NCI-H69 (cell line): Measurements from ENCODE around the gene CISD3.

Source experiments
- DNase-seq: peaks from one replicate; lab custom pipeline; 2025; lab: John Stamatoyannopoulos, UW

CISD3 gene, protein sequence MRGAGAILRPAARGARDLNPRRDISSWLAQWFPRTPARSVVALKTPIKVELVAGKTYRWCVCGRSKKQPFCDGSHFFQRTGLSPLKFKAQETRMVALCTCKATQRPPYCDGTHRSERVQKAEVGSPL

DNA sequence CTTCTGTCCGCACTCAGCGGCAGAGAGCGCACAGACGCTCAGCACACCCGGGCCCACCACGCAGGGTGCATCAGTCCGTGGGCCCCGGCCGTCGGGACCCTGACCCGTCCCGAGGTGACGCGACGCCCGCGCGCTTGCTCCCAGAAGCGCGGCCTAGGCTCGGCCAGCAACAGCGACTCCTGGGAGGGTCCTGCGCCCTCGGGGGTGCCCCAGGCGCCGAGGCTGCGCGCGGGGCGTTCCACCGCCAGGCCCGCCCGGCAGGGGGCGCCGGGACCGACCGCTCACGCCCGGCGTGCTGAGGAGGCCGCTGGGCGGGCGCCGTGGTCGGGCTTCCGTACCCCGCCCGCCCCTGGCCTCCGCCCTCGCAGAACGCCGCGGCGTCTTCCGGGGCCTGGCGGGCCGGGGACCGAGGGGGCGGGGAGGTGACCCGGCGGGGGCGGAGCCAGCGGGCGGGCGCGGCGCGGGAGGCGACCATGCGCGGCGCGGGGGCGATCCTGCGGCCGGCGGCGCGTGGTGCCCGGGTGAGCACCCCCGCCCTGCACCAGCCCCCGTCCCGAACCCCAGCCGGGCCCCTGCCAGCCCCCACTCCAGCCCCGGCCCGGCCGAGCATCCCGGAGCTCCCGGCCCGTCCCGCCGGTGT, at the start of gene CISD3:
CISD3 (plus strand) TSS at position 456 of the 640 bp plus-strand sequence; CDS start at position 474, 18 bp downstream.
- peak; percentile 95 for DNase-seq

DNA sequence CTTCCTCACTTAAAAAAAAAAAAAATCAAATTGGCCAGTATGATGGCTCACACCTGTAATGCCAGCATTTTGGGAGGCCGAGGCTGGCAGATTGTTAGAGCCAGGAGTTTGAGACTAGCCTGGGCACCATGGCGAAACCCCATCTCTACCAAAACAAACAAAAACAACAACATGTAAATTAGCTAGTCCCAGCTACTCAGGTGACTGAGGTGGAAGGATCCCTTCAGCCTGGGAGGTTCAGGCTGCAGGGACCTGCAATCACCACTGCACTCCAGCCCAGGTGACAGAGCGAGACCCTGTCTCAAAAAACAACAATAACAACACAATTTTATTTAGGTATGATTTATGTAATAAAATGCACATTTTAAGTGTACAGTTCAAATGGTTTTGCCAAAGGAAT, 49.0 kb upstream of the CISD3 start:
- DNase-seq = no peak

DNA sequence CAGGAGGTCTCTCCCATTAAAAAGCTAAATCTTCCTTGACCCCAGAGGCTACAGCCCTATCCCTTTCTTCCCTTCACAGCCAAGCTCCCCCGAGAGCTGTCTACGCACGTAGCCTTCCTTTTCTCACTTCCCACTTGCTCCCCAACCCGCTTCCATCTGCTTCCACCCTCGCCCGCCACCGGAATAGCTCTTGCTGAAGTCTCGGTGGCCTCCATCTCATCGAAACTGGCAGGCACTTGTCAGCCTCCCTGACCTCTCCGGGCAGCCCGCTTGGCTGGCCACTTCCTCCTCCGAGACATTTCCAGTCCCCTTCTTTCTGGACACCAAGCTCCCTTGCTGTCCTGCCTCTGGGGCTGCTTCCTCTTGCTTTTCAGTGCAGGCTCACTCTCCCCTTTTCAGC, 44.6 kb upstream of the CISD3 start:
- no peak for DNase-seq

DNA sequence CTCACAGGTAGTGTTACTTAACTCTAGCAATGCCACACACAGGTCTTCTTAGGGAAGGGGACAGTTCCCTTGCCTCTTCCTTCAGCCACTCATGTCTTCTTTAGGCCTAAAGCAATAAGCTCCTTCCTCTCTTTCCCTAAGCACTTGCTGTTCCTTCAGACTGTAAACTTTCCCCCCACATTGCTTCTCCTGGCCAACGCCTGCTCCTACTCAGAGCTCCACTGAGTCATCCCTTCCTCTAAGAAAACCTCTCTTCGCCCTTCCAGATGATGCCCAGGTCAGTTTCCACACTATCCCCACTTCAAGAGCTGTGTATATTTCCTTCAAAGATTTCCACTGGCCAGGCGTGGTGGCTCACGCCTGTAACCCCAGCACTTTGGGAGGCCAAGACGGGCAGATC, 42.9 kb upstream of the CISD3 start:
- no peak for DNase-seq

DNA sequence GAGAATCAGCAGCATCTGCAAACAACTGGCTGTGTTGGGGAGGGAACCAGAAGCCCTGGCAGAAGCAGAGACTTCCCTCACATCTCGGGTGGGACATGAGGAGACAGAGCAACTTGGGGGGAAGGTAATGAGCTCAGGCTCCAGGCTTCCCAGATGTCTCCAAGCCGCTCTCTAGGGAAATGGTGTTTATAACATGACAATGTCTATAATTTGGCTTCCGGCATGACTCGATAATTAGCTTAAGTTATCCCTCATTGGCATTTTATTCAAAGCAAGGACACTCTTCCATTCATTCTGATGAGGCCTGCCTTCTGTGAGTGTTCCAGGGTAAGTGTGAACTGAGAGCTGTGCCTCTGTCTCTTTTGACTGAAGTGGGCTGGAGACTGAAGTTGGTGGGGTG, 39.8 kb upstream of the CISD3 start:
- peak; percentile 76 for DNase-seq

DNA sequence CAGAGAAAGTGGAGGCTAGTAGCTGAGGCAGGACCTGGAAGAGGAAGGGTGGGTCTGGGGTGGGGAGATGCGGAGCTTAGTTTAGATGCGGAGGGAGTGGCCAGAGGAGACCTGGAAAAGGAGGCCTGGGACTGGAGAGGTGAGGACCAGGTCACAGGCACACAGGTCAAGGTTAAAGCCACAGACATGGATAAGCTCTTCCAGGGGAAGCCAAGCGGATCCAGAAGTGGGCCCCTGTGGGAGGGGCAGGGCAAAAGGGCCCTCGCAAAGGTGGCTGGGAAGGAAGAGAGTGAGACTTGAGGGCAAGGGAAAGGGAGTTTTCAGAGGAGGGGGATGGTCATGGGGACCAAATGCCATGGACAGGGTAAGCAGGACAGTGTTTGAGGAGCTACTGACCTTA, 39.0 kb upstream of the CISD3 start:
- no peak for DNase-seq

DNA sequence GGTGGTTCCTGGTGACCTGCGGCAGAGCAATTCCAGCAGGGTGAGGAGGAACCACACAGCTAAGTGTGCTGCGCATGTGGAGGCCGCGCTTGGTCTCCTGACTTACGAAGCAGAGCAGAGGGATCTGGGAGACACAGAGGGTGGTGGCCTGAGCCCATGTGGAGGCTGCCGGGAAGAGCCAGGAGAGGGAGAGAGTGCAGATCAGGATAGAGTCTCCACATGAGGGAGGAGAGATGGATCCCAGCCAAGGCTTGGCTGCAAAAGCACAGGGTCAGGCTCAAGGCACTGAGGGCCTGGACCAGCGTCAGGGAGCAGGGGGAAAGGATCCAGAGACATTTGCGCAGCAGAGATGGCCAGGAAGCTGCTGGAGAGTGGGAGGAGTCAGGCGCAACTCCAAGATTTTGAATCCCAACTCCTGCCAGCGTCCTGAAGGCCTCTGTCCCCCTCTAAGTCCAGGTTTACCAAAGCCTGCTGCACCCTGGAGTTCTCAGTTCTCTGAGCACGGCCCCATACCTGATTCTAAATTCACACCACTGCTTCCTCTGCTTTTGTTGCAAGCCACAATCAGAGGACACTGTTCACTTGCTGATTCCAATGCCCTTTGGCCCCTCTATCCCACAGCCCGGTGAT, 36.3 kb upstream of the CISD3 start:
- DNase-seq = no peak

DNA sequence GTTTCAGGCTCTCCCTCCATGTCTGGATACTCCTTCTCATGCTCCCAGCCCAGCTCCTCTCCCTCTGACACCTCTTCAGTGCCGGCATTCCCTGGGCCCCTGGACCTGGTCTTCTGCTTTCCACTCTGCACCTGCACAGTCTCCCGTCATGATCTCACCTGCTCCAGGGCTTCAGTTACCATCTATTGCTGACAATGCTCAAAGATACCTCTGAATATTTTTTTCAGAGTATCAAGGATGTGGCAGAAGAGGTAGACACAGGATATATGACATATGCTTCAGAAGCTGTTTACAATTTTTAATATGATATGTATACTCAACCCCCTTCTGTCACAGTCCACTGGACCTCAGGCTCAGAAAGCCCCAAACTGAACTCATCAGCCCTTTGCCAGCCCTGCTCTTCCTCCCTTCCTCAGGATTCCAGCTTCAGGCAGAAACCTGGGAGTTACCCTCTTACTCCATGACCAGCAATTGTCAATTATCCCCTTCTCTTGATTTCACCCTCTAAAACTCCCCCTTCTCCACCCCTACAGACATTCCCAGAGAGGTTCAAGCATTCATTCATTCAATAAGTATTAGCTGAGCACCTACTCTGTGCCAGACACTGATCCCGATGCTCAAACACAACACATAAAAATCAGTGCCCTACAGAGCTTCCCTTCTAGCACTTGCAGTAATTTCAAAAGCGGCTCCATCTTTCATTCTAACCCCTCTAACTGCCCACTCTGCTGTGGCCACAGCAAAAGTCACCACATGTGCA, 32.9 kb upstream of the CISD3 start:
- no peak for DNase-seq

DNA sequence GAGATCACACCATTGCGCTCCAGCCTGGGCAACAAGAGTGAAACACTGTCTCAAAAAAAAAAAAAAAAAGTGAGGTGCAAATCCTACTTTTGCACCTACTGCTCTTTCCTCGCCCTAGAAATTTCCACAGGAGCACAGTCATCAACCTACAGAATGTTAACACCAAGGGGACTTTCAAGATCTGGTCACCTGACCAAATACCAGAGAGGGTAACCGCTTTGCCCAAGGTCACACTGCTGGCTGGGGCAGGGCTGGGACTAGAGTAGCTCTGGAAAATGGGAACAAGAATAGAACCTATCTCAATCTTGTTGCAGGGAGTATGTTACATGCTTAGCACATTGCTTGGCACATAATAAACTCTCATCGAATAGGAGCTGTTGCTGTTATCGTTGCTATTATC, 31.4 kb upstream of the CISD3 start:
- no peak for DNase-seq

DNA sequence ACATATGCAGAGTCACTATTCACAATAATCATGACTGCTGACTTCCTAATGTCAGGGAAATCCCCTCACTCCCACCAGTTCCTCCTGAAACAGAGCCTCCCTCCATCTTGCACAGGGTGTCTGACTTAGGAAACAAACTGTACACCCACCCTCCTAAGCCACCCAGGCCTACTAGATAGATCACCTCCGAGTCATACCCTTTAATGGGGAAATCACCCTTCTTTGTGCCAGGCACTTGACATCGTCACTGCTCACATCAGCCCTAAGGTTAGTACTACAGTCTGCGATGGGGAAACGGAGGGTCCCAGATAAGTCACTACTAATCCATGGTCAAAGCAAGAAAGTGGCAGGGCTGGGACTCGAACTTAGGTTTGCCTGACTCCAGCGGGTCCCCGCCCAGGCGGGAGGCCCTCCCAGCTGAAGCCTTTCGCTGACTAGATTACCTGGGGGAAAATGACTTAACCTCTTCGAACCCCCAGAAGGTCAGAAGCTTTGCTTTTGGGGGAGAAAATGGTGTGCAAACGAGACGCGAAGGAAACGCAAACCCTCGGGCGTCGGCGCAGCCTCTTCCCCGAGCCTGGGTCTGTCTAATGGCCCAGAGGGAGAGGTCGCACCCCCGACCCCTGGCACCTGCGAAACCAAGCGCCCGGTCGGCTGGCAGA, 28.5 kb upstream of the CISD3 start:
- DNase-seq = peak; percentile 74

DNA sequence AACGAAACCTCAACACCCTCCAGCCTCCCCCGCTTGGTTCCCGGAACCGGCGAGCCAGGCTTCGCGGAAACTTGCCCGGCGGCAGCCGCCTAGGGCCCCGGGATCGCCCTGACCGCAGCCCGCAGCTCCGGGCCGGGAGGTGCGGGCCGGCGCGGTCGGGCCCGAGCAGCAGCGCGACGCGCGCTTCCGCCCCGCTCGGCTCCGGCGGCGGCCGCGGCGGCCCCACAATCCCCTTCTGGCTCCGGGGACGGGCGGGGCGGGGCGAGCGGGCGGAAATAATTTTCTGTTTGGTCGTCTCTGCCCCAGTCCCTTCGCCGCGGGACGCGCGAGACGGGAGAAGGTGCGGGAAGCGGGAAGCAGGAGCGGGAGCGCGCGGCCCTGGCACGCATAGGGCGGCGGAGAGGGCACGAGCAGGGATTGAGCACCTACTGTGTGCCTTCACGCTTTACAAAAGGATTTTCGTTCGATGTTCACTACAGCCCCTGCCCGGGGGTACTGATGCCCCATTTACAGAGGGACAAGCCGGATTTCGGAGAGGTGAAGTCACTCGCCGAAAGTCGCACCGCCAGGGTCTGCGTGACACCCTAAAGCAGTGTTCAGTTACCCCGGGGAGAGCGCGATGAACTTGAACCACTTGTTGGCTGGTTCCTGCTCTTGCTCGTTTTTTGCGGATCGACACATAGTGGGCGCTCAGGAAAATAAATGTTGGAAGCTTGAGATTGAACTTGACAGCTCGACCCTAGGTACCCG, 27.8 kb upstream of the CISD3 start:
- peak; percentile 94 for DNase-seq

DNA sequence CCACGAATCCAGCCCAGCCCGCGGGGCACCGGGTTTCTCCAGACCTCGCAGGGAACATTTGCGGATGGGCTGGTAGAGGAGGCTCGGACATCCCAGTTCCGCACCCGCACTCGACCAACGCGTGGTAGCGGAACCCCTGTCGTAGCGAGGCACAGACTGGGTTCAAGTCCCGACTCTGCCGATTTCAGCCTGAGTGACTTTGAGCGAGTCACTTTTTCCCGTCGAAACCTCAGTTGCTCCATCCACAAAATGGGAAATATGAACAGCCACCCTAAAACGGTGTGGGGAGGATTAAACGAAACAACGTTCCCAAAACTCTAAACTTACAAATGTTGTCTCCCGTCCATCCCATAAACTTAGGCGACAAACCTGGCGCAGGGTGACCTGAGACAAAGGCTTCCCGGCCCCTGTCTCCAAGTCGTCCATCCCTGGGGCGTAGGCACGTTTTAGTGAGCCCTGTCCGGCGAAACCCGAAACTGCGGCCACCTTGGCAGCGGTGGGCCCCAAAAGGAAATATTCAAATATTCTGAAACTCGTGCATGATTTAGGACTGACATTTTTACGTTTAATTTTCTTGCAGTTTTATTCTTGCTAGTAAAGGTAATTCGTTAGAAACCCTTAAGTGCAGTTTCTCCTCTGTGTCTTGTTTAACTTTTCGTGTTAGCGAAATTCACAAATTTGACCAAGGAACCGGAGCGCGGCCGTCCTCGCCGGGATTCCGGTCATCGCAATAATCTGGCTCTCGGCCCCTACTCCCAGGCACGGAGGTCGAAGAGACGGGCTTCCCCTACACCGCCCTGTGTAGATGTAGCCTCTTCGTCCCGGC, 27.0 kb upstream of the CISD3 start:
- DNase-seq = peak; percentile 52

DNA sequence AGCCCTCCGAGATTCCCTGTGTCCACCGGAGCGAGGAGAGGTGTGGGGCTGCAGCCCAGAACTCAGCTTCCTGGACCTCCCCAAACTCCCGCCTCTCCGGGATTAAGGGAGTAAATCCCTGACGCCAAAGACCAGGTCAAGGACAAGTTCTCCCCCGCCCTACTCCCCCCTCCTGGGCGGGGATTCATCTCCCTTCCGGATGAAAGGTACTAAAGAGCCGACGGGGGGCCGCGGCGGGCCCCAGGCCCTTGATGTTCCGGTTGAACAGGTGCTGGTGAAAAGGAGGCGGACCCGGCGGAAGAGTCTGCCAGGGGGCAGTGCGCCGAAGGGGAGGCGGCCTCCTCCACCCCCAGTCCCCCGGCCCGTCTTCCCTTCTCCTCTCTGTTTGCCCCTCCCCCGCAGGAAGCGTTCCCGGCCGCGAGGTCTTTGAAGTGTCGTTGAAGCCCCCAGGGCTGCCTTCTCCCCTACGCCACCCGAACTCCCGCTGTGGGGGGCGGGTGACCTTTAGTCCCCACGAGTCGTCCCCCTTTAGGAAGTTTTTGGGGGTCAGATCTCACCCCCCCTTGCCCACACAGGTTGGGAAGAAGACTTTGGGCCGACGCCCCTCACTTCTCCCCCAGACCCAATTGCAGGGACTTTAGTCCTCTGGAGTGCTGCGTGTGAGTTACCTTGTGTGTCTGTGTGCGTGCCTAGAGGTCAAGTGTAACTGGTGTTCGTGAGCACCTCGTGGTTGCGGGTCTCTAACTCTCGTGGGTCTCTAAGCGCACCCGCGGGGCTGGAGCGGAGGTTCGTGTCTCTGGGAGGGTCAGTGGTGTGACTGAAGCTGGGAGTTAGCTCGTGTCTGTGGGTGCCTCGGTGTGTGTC, 26.2 kb upstream of the CISD3 start:
- peak; percentile 98 for DNase-seq

DNA sequence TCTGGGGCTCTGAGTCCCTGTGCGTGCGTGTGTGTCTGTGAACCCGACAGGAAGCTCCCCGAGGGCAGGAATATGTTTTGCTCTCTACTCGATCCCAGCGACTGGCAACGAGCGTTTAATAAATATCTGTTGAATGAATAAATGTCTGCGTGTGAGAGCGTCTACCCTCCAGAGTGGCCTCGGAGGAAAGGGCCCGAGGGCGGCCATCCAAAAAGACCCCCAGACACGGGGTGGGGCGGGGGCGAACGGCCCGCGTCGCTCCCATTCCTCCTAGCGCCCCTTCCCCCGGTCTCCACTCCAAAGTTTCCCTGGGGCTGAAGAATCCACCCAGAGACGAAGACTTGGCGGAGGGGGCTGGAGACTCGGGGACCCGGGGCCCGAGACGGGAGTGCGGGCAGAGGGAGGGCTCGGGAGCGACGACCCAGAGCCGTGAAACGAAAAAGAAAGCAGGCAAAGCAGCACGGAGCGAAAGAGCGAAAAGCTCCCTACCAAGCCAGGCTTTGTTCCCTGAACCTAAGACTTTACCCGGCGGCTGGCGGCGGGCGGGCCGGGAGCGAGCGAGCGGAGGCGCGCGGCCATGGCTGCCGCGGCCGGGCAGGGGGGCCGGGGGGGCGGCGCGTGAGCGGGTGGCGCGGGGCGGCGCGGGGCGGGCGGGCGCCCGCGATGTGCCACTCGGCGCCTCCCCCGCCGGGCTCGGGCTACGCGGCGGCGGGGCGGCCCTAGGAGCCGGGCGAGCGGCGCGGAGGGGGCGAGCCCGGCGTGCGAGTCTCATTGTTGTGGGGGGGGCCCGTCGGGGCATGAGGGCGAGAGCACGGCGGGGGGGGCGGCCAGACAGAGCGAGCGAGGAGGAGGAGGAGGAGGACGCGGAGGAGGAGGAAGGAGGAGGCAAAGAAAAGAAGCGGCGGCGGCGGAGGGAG, 25.3 kb upstream of the CISD3 start, which contains the start of gene MLLT6:
MLLT6 (plus strand) TSS at position 668 of the 917 bp plus-strand sequence. CDS start 360 bp downstream, outside the sequence.
- peak; percentile 94 for DNase-seq

DNA sequence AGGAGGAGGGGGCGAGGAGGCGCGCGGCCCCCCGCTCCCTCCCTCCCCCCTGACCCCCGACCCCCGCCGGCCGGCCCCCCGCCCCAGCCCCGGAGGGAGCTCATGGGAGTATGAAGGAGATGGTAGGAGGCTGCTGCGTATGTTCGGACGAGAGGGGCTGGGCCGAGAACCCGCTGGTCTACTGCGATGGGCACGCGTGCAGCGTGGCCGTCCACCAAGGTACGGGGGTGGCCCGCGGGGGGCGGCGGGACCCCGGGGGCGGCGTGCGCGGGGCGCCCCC, 24.7 kb upstream of the CISD3 start:
- DNase-seq = no peak

DNA sequence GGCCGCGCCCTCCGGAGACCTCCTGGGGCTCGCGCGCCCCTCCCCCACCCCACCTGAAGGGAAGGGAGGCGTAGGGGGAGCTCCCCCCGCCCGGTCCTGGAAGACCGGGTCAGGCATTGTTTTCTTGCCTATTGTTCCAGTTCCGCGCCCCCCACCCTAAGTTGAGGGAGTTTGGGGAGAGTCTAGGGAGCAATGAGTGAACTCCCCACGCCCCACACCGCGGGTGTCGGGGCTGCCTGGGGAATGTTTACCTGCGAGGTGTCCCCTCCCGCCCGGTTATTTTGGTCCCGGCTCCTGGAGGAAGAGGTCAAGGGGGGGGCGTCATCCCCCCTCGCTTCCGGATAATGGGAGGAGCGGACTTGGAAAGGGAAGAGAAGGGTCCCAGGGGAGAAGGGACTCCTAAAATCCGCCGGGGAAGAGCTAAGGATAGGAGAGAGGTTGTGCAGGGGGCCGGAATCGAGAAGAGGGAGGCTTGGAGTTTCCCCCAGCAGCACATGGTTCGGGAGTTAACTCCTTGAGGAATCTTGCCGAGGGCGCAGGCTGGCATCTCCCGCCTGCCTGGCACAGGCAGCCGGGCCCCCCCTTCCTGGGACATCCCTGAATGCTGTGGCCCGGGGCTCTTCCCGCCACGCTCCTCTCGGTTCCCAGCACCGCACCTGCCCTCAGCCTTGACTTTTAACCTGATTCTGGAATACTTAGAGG, 24.2 kb upstream of the CISD3 start:
- DNase-seq = peak; percentile 90

DNA sequence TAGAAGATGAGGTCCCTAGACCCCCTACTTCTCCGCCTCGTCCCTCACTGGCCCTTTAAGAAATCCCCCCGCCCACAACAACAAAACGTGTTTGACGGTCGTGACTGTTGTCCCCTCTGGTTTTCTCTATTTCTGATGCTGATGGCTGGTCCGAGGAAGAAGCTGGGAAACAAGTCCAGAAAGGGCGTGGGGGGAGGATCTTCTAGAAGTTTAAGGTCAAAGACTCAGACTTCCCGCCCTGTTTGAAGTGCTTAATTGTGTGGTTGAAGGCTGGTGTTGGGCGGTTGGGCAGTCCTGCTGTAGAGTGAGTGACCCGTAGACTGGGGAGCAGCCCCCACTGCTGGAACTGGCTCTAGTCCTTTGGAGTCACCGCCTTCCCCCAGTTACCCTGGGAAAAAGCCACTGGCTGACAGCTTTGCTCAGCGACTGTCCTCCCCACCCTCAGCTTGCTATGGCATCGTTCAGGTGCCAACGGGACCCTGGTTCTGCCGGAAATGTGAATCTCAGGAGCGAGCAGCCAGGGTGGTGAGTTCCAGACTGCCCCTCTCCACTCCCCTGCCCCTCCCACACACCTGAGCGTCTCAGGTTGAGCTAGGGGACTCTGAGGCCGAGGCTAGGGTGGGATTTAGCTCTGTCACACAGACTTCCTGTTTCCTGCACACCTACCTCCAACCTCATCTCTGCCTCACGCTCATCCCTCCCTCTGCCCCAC, 23.5 kb upstream of the CISD3 start:
- DNase-seq = peak; percentile 61
